SKM-1 treated with dmso at 0.1 percent for 144 hours (cell line): Measurements from ENCODE around the gene FAM222B.
"Not testable (repeated sequence)": the region's sequence is repeated elsewhere in the genome, so short reads cannot be mapped to it uniquely, and the experiment has no call there.

Experiments used
- DNase-seq: peaks from one replicate; lab custom pipeline; 2025; ENCODE audit not compliant: unreplicated experiment; lab: John Stamatoyannopoulos, UW

Gene FAM222B

DNA sequence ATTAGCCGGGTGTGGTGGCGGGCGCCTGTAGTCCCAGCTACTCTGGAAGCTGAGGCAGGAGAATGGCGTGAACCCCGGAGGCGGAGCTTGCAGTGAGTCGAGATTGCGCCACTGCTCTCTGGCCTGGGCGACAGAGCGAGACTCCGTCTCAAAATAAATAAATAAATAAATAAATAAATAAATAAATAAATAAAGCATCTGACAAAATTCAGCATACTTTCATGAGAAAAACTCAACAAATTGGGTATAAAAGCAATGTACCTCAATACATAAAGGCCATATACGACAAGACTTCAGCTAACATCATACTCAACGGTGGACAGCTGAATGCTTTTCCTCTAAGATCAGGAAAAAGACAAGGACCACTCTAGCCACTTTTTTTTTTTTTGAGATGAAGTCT lies 63.0 kb downstream of the FAM222B start:
- not testable (repeated sequence) for DNase-seq

DNA sequence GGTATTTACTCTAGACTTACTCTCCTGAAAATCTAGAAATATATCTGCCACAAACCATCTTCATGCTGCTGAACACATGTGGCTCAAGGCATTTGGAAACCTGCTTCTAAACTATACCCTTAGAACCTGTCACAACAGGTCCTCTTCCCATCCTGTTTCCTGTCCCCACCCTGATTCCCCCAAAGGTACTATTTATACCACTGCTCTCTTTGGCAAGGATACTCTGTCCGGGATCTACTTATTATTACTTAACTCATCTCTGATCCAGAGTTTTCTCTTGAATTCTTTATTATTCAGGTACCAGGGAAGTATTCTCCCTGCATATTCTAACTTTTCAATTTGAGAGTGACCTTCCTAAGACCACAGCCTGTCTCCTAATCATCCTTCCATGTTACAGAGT lies 65.4 kb downstream of the FAM222B start:
- no peak for DNase-seq

DNA sequence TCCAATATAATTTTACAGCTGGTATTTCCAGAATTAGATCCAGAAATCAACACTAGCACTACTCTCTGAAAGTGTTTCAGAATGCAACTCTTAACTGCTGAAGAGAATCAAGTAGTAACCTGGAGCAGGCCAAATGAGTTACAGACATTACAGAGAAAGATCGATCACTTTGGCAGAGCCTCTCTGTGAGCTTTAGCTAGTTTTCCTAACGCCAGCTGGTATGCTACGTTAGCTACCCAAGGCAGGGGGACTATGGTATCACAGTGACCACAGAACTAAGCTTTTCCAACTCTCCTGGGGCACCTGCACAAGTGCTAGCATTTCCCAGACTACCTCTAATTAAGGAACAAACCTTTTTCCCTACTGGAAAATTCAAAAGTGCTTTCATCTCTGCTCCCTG lies 68.4 kb downstream of the FAM222B start:
- DNase-seq: no peak

DNA sequence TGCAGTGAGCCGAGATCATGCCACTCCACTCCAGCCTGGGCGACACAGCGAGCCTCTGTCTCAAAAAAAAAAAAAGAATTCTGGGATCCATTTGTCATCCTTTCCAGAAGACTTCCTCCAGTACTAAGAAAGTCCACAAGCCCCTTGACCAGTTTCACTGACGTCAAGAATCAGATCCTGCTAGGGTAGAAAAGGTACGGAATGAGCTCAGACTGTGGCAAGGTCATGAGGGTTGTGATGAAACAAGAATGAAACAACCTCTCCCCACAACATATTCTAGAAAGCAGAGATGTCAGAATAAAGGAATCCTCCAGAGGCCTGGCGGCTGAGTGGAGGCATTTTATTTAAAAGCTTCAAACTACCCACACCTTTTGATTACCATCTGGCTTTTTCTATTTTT lies 68.9 kb downstream of the FAM222B start:
- DNase-seq: no peak

DNA sequence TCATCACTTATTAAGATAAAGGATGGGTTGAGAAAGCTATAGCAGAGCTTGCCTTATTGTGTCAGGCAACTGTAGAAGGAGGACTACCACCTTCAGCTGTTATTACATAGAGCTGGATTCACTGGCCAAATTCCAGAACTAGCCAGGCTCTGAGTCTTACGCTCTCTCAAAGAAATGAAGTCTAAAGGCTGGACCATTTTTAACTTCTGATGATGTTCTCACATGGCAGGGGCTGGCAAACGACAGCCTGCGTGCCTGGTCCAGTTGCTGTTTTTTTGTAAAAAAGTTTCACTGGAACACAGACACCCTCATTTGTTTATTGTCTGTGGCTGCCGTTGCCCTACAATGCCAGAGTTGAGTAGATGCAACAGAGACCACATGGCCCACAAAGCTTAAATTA lies 77.6 kb downstream of the FAM222B start:
- no peak for DNase-seq

DNA sequence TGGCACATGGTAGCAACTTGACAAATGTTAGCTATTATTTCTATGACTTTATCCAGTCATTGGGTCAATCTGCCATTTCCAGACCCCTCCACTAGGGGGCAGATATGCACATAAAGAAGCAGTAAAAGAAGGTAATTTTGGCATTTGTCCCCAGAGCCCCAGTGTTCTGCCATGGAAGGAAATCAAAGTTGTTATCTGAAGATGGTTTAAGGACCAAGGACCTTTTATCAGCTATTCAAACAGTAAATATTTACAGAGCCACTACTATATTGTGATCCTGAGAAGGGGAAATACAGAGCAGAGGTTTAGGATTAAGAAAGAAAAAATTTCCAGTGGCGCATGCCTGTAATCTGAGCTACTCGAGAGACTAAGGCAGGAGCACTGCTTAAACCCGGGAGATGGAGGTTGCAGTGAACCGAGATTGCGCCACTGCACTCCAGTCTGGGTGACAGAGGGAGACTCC lies 78.8 kb downstream of the FAM222B start:
- DNase-seq: peak; percentile 75

DNA sequence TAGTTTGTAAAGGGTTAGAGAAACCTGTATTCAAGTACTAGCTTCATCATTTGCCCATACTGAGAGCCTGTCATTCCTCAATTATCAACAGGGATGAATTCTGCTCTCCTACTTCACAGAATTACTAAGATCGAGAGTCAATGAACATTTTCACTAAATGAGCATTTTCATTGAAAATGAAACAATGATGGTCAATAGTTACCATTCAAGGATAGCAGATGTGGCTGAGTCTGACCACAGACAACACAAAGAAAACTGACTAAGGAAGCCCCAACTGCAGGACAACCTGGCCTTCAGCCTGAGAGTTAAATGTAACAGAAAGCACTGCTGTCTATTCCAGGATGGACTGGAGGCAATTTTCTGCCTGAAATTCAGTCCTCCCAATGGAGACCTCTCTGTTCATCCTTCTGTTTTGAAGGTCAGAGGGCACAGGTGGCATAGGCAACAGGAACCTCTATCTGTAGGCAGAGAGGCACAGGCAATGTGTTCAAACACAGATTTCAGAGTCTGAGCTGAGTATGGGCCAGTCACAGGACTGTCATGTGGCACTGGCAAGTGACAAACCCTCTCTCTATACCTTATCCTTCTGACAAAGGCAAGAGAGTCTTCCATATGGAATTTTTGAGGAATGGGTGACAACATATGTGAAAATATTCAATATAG lies 79.3 kb downstream of the FAM222B start:
- no peak for DNase-seq

DNA sequence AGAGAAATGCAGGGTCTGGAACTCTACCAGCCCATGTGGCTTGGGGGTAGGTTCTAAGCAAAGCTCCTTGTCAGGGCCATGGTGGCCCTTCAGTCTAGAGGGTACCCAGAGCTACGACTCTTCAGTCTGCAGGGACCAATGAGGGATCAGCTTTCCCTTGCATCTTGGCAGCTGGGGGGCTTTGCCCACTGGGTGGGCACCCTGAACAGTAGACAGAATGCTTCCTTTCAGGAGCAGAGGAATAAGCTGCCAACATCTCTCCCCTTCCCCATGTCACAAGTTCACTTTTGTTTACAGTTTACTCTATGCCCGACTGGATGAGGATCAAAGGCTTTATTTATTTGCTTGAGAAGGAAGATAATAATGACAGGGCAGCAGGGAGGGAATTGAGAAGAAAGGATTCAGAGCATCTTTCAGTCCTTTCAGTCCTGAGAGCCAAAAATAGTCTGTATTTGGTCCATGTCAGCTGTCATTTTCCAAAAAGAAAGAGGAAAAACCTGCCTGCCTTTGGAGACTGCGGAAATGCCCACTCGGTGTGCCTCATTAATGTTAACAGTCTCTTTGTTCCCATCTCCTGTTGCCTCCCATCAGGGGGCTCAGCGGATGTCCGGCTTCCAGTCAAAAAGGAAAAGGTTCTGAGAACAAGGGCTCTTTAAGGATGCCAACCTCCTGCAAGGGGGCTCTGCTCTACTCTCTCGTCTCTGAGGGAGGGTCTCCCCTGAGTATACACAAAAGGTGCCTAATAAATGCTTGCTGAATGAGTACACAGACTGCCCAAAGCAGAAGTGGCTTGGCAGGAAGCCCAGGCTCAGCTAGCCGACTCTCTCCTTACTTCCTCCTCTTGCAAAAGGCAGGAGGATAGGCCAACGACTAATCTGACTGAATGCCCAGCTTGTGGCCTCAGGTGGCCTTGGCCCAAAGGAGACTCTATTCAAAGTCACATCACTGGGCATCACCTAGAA lies 81.7 kb downstream of the FAM222B start:
- peak; percentile 86 for DNase-seq

DNA sequence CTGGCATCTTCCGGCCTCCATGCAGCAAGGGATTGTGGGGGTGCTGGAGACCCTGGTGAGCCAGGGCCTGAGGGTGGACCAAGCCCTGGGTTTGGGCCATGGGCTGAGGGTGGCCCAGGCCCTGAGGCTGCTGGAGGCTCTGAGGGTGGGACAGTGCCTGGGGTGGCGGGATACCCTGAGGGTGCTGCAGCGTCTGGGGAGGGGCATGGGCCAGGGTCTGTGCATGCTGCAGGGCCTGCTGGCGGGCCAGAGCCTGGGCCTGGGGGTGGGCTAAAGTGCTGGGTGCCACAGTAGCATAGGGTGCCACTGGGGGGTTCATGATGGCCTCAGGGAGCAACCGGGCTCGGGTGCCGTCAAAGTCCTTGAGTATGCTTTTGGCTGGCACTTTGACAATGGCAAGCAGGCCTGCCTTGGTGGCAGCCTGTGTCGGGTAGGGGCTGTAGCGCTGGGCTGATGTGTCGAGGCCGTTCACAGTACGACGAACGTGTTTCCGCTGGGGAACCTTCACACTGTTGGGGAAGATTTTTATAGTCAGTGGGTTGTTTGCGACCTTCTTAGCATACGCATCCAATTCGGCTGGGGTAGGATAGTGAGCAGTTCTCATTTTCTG lies 83.2 kb downstream of the FAM222B start:
- DNase-seq: no peak

DNA sequence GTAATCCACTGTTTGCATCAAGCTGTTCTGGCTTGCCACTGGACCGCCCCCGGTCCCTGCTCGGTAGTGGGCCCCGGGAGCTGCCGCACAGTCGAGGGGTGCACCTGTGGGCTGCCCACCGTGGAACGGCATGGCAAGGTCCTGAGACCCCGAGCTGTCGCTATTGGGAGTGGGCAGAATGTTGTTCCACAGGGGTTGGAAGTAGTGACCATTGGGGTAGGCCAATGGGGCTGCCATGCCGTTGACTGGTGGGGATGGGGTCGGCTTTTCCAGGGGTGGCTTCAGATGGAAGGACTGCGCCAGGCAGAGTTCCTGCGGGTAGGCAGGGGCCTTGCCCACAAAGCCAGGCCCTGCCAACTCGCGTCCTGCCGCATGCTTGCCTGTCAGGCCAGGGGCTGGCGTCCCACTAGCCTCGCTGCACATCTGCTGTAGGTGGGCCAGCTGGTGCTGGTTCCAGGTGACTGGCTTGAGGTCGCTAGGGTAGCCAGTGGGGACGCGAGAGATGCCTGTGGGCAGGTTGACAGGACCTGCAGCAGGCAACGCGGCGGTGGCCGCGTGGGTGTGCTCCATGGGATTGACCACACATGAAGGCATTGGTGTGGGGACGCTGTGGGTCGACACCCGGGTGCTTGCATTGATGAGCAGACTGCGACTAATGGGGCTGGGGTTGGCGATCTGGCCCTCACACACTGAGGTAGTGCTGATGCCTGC lies 84.0 kb downstream of the FAM222B start:
- no peak for DNase-seq

DNA sequence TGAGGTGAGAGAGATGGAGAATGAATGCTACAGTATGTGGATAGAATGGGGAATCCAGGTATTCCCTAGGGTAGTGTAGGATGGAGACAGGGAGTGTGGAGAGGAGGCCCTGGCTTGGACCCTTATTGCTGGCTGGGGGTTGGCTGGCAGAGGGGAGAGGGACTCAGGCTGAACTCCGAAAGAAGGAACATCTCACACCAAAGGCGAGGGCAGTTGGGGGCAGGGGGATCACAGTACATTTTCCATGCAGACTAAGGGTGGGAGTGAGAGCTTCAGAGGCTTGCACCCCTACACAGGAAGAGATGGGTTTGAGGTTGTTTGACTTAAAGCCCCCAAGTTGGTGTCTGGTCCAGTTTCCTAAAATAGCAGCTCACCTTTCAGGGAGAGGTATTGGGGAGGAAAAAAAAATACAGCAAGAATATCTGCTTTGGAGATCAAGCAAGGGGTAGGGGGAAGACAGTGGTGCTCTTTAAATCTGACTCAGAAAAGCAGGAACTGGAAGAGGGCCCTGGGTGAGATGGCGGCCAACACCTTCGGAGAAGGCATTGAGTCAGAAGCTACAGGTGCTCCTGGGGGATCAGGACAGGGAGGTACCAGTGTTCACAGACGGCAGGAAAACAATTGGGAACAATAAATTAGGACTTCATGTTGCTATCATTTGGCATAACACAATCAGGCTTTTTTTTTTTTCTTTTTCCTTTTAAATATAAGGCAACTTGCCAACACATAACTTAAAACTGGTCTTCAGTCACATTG lies 86.4 kb downstream of the FAM222B start:
- no peak for DNase-seq

DNA sequence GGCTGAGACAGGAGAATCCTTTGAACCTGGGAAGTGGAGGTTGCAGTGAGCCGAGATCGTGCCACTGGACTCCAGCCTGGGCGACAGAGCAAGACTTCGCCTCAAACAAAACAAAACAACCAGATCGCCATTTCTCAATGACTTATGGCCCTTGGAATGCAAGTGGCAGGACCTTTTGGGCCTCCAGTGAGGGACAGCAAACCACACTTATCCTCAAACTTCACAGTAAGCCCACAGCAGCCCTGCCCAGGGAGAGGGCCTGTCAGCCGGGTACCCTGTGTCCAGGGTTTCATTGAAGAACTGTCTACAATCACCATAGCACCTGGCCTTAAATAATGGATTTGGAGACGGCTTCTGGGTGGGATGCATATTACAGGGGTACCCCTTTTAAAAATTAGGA lies 87.1 kb downstream of the FAM222B start:
- DNase-seq: no peak

DNA sequence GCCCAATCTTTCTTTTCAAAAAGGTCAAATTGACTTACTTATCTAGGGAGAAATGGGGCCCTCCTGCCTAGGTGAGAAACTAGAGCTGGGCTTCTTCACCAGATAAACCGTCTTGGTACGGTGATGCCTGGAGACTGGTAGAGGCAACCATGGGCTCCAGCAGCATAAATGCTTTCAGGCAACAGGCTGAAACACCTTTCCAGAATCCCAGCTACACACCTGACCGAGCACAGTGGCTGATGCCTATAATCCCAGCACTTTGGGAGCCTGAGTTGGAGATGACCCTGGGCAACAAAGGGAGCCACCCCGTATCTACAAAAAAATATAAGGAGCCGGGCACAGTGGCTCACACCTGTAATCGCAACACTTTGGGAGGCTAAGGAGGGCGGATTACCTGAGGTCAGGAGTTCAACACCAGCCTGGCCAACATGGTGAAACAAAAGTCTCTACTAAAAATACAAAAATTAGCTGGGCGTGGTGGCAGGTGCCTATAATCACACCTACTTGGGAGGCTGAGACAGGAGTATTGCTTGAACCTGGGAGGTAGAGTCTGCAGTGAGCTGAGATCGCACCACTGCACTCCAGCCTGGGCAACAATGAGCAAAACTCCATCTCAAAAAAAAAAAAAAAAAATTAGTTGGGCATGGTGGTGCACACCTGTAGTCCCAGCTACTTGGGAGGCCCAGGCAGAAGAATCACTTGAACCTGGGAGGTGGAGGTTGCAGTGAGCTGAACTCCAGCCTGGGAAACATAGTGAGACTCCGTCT lies 90.8 kb downstream of the FAM222B start:
- DNase-seq: no peak

DNA sequence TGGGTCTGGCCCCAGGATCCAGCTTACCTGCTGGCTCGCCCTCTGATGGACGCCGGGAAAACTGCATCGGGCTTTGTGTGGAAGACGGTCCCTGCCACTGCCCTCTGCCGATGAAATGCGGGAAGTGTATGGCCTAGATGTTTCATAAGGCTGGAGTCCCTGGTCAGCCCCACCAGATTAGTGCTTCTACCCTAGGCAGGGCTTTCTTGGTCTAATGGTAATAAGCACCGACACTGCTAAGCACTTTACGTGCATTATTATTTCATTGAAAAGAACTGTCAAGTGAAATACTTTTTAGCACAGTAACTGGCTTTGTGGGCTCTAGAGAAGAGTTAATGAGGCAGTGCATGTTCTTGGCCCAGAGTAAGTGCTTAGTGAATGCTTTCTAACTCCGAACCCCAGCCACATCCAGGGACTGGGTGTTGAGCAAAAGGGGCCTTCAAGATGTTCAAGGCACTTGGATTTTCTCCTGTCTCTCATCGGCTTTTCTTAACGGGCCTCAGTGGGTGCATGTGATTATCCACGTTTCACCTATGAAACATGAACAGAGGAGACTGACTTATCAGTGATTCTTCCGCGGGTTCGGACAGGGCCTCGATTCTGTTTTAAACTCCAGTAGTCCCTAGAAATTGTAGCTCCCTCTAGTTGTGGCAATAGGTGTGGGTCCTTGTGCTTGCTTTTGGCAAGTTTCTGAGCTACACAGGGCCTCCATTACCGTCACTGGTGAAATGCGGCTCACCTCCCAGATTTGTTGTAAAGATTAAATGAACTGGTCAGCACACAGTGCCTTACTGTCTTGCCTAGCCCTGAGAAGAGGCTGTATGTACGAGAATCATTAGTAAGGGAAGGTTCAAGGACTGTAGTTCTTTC lies 92.2 kb downstream of the FAM222B start:
- DNase-seq: peak; percentile 80

DNA sequence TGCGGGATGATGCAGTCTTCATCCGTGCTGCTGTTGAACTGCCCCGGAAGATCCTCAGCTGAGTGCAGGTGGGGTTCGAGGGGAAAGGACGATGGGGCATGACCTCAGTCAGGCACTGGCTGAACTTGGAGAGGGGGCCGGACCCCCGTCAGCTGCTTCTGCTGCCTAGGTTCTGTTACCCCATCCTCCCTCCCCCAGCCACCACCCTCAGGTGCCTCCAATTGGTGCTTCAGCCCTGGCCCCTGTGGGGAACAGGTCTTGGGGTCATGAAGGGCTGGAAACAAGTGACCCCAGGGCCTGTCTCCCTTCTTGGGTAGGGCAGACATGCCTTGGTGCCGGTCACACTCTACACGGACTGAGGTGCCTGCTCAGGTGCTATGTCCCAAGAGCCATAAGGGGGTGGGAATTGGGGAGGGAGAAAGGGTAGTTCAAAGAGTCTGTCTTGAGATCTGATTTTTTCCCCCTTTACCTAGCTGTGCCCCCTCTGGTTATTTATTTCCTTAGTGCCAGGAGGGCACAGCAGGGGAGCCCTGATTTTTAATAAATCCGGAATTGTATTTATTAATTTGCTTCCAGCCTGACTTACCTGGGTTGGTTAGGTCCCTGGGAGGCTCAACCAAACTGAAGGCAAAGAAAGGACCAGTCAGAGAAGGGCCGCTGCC lies 92.9 kb downstream of the FAM222B start:
- DNase-seq: no peak

DNA sequence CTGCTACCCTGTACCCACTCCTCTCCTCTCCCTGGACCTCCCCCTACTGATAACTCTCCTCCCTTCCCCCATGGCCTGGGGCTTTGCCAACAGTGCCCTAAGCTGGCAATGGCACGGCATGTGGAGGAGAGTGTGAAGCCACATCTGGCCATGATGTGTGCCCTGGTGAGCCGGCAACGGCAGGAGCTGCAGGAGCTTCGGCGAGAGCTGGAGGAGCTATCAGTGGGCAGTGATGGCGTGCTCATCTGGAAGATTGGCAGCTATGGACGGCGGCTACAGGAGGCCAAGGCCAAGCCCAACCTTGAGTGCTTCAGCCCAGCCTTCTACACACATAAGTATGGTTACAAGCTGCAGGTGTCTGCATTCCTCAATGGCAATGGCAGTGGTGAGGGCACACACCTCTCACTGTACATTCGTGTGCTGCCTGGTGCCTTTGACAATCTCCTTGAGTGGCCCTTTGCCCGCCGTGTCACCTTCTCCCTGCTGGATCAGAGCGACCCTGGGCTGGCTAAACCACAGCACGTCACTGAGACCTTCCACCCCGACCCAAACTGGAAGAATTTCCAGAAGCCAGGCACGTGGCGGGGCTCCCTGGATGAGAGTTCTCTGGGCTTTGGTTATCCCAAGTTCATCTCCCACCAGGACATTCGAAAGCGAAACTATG lies 93.6 kb downstream of the FAM222B start:
- no peak for DNase-seq

DNA sequence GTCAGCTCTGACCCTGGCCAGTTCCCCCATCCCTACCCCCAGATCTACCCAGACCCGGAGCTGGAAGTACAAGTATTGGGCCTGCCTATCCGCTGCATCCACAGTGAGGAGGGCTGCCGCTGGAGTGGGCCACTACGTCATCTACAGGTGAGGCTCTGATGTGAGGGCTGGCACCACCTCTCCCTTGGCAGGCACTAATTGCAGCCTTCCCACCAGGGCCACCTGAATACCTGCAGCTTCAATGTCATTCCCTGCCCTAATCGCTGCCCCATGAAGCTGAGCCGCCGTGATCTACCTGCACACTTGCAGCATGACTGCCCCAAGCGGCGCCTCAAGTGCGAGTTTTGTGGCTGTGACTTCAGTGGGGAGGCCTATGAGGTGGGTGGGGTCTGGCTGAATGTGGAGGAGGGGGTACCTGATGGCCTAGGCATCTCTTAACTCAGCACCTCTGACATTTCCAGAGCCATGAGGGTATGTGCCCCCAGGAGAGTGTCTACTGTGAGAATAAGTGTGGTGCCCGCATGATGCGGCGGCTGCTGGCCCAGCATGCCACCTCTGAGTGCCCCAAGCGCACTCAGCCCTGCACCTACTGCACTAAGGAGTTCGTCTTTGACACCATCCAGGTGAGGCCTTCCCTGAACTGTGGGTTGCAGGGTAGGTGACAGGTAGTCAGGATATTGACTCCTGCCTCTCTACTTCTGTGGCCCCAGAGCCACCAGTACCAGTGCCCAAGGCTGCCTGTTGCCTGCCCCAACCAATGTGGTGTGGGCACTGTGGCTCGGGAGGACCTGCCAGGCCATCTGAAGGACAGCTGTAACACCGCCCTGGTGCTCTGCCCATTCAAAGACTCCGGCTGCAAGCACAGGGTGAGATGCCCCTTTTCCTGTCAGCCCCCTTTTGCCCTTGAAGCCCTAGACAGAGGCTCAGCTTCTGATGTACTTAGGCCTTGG lies 94.5 kb downstream of the FAM222B start:
- DNase-seq: no peak
